ENCODE results near the gene ZNF362.

DNA sequence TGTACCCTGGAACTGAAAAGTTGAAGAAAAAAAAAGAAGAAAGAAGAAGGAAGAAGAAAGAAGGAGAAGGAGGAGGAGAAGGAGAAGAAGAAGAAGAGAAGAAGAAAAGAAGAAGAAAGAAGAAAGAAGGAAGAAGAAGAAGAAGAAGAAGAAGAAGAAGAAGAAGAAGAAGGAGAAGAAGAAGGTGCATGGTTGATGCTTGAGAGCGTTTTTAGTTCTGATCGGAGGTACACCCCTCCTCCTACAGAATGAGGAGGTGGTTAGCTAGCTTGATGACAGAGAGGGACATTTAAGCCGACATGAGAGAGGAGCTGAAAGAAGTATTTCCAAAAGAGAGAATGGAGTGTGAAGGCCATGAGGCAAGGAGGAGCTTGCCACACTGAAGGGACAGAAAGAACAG is 5.6 kb upstream of the ZNF362 start:
- TF ChIP-seq CTCF (IDR thresholded peaks at IDR 0.05) (no peak), POLR2A (IDR thresholded peaks at IDR 0.05) (no peak)

Measured in thyroid gland (tissue), 4 donors.